IPS DF 19.7 (cell line): Measurements from ENCODE around the gene ATP6V0E2.
"Not testable (repeated sequence)": the region's sequence is repeated elsewhere in the genome, so short reads cannot be mapped to it uniquely, and the experiment has no call there.

Experiments used
- DNase-seq: peaks from one replicate; pipeline ENCODE4 v3.0.0-alpha.2; 2013; ENCODE audit warnings: low read depth, low spot score

ATP6V0E2 gene

DNA sequence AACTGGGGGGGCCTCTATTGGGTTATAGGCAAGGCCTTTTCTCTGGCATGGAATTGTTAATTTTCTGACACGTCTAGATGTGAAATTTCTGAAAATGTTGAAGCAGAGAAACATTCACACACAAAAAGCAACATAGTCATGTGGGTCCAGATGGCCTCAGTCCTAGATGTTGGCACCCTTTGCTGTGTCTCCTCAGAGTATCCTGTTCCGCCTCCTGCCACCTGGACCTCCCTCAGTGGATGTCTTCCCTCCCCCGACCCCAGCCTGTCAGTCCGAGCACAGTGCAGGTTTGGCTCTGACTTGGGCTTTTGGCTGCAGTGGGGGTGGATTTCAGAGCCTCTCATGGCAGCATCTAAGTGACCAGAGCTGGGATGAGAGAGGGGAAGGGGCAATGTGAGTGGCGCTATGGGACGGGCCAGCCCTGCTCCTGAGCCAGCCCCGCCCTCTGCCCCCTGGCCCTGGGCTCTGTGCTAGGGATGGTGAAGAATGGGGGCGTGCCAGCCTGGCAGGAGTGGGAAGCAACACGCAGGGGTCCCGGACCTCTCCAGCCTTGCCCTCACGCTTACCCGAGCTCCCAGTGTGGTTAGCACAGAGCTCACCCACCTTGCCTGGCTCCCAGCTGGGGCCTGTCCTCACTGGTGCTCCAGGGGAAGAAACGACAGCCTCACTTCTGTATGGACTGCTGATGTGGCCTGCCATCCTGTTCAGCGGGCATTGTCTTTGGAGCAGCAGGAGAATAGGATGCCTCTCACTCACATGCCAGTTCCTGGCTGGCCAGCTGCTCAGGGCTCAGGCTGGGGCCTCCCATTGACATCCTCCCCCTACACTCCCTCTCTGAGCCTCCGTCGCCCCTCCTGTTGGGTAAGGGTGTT is 6.2 kb downstream of the ATP6V0E2 start:
- no peak for DNase-seq

DNA sequence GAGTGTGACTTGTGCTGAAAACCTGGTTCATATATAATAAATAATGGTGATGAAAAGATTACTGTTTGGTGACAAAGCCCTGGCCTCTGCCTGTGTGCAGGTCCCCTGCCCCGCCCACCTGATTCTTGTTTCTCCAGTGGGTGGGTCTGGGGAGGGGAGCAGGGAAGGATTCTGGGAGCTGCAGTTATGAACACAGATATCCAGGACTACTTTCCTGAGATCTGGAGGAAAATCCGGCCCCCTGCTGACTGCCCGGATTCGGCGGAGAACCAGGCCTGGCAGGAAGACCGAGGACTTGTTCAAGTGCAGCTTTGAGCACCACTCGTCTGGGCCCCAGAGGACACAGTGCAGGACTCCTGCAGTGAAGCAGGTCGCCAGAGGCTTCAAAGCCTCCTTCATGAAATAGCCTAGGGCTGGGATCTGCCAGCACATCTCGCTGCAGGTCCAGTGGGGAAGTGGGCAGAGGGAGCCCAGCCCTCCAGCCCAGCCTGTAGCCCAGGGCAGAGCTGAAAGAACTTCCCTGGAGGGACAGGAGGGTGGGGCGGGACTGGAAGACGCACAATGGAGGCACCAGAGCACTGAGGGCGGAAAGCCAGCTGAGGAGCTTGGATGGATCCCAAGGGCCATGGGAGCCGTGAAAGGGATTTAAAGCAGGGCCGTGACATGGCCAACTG is 7.0 kb downstream of the ATP6V0E2 start:
- DNase-seq, result no peak

DNA sequence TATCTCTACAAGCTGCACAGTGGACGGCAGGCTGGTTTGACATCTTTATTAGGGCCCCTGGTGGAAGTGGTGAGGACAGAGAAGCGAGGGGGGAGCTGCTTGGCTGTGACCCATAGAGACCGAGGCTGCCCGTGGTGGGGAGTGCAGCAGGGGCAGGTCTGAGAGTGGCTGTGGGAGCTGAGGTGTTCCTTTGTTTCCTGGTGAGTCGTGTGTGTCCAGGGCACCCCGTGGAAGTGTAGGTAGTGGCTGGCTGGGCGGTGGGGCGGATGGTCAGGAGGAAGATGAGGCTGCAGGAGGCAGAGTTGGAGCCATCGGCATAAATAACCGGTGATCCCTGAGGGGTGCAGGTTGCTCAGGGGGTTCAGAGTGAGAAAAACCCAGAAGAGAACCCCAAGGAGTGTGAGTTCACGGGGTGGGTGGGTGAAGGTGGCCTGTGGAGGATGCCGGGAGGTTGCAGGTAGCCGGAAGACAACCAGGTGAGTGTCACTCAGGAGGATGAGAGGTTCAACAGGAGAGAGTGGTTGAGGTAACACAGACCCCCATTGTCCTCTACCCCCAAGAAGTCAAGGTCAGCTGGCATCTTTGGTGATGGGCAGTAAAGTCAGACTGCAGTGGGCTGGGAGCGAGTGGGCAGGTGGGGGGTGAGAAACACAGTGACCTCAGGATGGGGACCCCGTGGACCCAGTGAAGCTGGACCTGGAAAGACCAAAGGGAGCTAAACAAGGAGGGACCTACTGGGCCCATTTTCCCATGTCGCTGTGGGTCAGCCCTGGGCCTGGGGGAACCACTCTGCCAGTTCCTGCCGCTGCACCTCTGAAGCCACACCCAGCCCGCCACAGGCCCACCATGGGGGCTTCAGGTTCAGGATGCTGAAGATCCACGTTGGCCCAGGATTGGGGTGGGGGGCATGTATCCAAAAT is 7.8 kb downstream of the ATP6V0E2 start:
- DNase-seq, result no peak

- DNase-seq, result no peak
Measured at GRCh38 chr7:149882248-149883047, 8.7 kb downstream of the ATP6V0E2 start.

DNA sequence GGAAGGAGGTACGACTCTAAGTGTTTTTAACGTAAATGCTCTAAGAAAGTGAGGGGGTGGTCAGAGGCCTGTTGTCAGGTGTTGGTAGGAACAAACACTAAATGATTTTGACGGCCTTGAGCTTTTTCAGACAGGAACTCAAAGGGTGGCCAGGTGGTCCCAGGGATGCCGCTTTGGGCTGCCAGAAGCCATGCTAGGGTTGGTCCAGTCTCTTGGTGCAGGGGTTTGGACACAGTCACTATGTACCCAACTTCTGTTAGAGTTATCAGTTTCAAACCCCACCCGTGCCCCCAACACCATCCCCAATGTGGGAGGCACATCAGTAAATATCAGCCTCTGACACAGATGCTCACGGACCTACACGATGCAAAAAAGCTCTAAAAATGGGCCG is 9.3 kb downstream of the ATP6V0E2 start:
- no peak for DNase-seq

GRCh38 chr7:149883452-149883861 is 9.7 kb downstream of the ATP6V0E2 start:
- peak; percentile 42 for DNase-seq

- DNase-seq, result no peak
Measured at GRCh38 chr7:149884016-149884415, 10.2 kb downstream of the ATP6V0E2 start.

DNA sequence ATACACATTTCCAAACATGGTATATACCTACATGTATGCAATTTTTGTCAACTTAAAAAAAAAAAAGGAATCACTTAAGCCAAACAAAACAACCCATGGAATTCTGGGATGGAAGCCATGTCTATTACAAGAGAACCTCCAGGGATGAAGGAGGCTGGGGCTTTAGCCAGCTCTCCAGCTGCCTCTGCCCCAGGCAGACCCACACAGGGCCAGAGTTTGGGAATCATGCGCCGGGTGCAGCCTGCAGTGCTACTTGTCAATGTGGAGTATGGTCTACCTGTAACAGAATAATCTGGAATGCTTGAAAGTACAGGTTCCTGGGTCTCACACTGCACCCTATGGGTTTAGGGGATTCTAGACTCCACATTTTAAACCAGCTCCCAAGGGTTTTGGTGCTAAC is 10.8 kb downstream of the ATP6V0E2 start:
- no peak for DNase-seq

DNA sequence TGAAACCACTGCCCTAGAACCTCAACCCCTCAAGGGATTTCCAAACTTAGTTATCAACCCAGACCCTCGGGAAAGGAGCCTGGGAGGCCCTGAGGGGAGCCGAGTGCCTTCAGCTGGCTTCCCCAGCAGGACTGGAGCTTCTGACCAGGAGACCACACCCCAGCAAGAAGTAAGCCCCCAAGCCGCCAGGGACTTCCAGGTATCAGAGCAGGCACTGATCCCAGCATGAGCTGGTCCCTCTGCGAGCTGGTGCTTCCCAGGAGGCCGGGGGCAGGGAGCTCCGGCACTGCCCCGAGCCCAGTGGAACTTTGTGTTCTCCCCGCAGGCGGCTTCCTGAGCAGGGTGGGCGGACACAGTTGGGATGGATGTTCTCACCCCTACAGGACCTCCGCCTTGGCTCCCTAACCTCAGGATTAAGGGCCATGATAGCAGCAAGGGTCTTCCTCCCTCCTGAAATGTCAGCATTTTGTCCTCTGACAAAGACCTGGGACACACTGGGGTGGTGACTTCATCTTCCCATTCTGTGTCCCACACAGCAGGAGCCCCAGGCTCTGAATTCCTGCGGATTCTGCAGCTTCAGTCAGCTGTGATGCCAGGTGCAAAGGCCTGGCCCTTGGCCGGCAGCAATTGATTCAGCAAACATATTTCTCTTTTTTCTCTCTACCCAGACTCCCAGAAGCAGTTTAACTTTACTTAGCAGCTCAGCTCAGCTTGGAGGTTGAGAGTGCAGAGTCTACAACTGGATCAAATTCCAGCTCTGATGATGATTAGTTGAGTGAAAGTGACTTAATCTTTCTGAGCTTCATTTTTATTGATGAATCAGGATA is 11.6 kb downstream of the ATP6V0E2 start:
- DNase-seq, result no peak

DNA sequence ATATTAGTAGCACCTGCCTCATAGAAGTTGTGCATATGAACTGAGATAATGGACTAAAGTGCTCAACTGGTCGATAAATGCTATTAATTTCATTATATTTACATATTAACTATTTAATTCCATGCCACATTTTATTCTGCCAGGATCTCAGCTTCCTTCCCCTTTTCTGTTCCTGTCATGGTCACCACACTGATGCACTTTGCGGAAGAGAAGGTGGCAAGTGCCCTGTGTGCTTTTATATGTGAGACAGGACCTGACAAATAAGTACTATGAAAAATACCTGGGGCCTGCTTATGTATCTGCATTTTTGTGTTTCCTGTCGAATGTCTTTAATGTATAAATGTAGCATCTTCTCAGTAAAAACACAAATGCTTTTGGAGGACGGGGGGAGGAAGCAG is 12.2 kb downstream of the ATP6V0E2 start:
- no peak for DNase-seq

DNA sequence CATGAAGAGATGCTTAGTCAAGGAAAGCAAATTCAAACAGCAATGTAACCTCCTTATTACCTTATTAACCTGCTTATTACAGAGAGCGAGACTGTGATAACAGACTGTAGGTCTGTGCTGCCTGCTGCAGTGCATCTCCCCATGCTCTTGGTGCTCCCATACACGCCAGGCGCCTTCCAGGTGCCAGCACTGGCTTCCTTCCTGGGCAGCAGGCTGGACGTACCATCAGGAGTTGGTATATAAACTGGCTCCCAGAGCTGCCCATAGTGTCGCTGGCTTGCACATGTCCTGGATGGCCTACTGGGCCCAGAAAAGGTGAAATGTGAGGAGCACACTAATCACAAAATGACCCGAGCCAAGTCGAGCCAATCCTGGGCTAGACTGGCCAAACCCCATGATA is 13.5 kb downstream of the ATP6V0E2 start:
- DNase-seq, result no peak

DNA sequence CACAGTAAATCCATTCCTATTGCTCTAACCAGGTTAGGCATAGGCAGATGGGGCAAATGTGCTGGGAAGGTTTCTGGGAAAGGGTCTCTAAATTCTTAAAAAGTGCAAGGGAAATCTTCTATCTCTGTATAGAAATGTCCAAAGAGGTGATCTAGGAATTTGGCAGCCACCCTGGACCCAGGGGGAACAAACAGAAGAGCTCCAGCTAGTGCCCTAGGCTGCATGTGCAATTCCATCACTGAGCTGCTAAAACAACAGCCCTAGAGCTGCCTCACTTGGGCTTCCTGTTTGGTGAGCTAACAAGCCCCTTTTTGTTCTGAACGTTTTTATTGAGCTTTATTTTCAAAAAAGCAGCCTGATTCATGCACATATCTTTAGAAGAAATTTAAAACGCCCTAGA is 16.9 kb downstream of the ATP6V0E2 start:
- DNase-seq, result not testable (repeated sequence)

- not testable (repeated sequence) for DNase-seq
Measured at GRCh38 chr7:149894957-149895356, 21.2 kb downstream of the ATP6V0E2 start.

DNA sequence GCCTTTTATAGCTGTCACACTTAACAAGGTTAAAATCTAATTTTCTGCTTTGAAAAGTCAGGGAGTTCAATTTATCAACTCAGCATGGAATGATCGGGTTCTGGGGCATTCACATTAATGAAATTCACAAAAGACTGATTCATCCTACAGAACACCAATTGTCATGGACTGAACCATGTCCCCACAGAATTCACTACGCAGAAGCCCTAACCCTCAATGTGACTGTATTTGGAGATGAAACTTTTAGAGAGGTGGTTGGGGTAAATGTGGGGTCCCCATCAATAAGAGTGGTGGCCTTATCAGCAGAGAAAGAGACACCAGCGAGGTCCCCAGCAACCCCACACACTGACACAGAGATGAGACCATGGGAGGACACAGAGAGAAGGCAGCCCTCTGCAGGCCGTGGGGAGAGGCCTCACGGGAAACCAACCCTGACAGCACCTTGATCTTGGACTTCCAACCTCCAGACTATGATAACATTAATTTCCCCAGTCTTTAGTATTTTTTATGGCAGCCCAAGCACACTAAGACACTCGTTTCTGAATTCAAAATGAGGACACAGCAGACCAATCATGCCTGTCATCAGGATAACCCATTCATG is 34.1 kb downstream of the ATP6V0E2 start:
- DNase-seq, result not testable (repeated sequence)

- DNase-seq, result not testable (repeated sequence)
Measured at GRCh38 chr7:149910219-149910618, 36.5 kb downstream of the ATP6V0E2 start.

DNA sequence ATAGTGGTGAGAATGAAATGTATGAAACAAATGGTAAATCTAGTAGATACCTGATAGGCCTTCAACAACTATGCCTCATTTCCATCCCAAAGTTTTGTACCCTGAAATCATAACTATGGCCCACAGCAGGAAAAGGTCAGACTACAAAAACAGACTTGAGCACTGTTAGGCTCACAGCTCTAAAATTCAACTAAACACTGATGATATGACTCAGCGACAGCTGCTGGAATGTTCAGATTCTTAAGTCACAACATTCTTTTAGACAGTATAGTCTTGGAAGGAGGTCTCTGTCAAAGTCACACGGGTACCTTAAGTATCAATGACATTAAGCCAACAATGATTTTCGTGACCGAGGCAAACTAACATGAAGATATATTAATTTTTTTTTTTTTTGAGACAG is 38.4 kb downstream of the ATP6V0E2 start:
- DNase-seq, result not testable (repeated sequence)

GRCh38 chr7:149926414-149926813 is 52.6 kb downstream of the ATP6V0E2 start:
- not testable (repeated sequence) for DNase-seq
